ENCODE measurements around the gene PDP2.

The PDP2 gene, protein sequence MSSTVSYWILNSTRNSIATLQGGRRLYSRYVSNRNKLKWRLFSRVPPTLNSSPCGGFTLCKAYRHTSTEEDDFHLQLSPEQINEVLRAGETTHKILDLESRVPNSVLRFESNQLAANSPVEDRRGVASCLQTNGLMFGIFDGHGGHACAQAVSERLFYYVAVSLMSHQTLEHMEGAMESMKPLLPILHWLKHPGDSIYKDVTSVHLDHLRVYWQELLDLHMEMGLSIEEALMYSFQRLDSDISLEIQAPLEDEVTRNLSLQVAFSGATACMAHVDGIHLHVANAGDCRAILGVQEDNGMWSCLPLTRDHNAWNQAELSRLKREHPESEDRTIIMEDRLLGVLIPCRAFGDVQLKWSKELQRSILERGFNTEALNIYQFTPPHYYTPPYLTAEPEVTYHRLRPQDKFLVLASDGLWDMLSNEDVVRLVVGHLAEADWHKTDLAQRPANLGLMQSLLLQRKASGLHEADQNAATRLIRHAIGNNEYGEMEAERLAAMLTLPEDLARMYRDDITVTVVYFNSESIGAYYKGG

GRCh38 chr16:66880288-66881013, at the start of gene PDP2:
TSS of gene PDP2 (plus strand) at chr16:66880515. CDS start at chr16:66884285, 3,770 bp downstream.
- DNase-seq (ENCODE audit: low spot score), result peak; percentile 94

DNA sequence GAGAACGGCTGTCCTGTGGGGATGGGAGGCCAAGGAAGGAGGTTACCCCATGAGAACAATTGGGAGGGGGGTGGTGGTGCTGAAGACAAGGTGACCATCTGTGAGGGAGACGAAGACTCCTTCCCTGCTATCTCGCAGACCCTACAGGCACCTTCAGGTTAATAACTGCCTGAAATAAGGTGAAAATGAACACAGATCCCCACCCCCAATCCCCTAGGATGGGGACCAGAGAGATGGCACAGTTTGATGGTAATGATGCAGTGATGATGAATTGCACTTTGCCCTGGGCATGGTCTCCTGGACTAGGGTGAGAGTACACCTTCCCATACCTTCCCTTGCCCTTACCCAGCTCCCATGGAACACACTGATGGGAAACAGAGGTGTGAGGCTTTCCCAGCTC, 48.1 kb upstream of the PDP2 start:
- no peak for DNase-seq (ENCODE audit: low spot score)

- DNase-seq (ENCODE audit: low spot score), result no peak
These were observed 47.5 kb upstream of the PDP2 start for GRCh38 chr16:66832661-66833305.

DNA sequence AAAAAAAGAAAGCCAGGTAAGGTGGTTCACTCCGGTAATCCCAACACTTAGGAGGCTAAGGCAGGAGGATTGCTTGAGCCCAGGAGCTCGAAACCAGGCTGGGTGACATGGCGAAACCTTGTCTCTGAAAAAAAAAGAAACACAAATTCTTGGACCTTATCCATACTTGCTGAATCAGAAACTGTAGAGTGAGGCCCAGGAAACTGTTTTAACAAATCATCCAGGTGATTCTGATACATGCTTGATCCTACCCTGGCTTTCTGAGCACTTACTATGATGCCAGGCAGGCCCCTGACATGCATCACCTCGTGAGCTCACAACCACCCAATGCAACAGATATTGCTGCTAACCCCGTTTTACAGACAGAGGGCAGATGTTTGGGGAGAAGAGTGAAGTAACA, 45.6 kb upstream of the PDP2 start:
- DNase-seq (ENCODE audit: low spot score), result no peak

GRCh38 chr16:66840883-66841282, 39.4 kb upstream of the PDP2 start:
- DNase-seq (ENCODE audit: low spot score), result no peak

DNA sequence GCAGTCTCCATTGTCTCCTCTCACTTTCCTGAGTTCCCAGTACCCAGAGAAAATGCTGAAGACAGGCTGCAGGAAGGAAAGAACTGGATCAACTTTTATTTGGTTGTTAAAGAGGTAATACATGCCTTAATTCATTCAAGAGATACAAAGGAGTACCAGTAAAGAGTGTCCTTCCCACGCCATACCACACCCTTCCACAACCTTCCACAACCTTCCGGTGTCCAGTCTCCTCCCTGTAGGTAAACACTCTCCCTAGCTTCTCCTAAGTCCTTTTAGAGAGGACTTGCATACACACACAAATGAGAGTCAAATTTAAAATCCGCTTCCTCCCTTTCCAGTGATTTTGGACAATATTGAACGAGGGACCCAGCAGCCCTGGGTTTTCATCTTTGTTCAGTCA, 38.9 kb upstream of the PDP2 start:
- DNase-seq (ENCODE audit: low spot score), result no peak

- DNase-seq (ENCODE audit: low spot score), result no peak
These were observed 37.5 kb upstream of the PDP2 start for GRCh38 chr16:66842765-66843164.

DNA sequence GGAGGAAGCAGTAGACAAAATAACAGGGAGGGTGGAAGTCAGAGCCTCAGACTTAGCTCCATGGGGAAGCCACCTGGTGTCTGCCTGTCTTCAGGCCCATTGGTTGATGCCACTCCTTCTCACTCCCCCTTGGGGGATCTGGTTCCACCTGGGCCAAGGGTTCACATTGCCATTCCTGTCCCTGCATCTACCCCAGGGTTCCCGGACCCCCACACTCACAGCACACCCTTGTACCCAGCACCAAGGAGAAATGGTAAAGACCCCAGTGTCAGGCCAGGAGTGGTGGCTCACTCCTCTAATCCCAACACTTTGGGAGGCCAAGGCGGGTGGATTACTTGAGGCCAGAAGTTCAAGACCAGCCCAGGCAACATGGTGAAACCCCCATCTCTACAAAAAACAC, 37.1 kb upstream of the PDP2 start:
- DNase-seq (ENCODE audit: low spot score), result no peak

GRCh38 chr16:66844009-66844341, 36.3 kb upstream of the PDP2 start:
- DNase-seq (ENCODE audit: low spot score), result no peak

DNA sequence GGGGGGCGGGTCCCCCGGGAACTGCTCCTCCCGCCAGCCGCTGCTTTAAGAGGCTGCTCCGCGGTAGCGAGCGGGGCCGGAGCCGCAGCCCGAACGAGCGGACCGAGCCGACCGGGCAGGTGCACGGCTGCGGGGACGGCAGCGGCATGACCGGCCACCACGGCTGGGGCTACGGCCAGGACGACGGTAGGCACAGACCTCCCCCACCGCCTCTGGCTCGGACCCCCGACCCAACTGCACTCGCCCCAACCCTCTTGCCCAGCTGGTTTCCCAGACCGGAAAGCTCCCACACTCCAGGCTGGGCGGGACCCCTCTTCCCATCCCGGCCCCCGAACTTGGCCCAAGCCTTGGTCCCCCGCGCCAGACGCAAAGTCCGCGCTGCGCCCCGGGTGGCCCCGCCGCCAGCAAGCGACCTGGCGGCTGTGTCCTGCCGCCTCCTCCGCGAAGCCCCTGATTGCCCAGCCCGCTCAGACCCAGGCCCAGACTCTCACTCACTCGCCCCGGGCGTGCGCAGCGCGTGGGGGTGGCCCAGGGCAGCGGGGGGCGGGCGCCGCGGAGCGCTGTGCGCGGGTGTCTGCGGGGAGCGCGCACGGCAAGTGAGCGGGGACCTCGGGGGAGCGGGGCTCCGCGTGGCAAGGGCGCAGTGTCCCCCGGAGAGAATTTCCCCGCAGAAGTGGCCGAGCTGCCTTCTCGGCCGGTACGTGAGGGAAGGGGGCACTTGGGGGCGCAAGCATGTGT, 35.8 kb upstream of the PDP2 start, which contains the start of gene CA7:
Gene CA7, plus strand, starts transcription at position 73 of the 738 bp plus-strand sequence. Its CDS starts 74 bp downstream, at position 147.
- peak; percentile 79 for DNase-seq (ENCODE audit: low spot score)

DNA sequence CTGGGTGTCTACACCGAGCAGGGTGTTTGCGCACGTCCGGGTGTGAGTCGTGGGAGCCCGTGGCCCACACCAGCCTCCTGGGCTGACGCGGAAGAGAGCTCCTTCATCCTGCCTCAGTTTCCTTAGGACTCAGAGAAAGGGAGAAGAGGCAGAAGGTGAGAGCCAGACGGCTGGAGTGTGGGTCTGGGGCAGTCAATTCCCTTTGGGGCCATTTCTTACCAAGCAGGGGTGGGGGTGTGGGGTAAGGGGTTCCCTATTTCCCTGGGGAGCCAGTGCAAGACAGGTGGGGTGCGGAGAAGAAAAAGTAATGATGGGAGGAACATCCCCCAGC, 35.3 kb upstream of the PDP2 start:
- no peak for DNase-seq (ENCODE audit: low spot score)

- DNase-seq (ENCODE audit: low spot score), result no peak
These were observed 34.5 kb upstream of the PDP2 start for GRCh38 chr16:66845791-66846221.

DNA sequence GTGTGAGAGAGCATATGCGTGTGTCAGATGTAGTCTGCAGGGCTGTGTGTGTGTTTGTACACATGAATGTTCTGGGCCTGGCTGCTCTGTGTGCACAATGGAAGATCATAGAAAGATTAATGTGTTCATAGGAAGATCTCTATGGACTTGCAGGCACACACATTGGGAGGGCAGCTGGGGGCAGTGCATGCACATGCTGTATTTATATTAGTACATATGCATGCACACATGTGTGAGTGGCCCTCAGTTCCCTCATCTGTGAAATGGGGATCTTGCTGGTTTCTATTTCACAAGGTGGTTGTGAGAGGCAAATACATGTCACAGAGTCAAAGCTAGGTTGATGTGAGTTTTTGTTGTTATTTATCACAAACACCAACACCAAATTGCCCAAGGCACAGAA, 34.0 kb upstream of the PDP2 start:
- DNase-seq (ENCODE audit: low spot score), result no peak

- DNase-seq (ENCODE audit: low spot score), result no peak
These were observed 33.5 kb upstream of the PDP2 start for GRCh38 chr16:66846831-66847230.

GRCh38 chr16:66847533-66848067, 32.7 kb upstream of the PDP2 start:
- DNase-seq (ENCODE audit: low spot score), result no peak

DNA sequence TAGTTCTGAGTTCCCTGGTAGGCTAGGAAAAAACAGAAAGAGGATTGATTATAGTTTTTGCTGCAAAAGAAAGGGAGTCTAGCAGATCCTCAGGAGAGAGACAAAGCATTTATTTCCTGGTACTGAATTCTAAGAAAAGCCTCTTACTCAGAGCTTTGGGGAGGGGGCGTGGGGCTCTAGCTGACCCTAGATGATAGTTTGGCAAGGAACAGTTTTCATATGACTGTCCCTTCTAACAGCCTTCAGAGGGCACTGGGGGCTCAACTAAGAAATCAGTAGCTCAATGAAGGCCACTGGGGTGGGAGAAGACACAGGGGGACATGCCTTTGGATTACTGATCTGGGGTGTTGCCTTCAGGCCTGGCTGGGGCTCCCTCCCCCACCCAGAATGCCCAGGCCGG, 32.1 kb upstream of the PDP2 start:
- DNase-seq (ENCODE audit: low spot score), result no peak

- DNase-seq (ENCODE audit: low spot score), result no peak
These were observed 31.3 kb upstream of the PDP2 start for GRCh38 chr16:66849021-66849420.

GRCh38 chr16:66849549-66849948, 30.8 kb upstream of the PDP2 start:
- no peak for DNase-seq (ENCODE audit: low spot score)

DNA sequence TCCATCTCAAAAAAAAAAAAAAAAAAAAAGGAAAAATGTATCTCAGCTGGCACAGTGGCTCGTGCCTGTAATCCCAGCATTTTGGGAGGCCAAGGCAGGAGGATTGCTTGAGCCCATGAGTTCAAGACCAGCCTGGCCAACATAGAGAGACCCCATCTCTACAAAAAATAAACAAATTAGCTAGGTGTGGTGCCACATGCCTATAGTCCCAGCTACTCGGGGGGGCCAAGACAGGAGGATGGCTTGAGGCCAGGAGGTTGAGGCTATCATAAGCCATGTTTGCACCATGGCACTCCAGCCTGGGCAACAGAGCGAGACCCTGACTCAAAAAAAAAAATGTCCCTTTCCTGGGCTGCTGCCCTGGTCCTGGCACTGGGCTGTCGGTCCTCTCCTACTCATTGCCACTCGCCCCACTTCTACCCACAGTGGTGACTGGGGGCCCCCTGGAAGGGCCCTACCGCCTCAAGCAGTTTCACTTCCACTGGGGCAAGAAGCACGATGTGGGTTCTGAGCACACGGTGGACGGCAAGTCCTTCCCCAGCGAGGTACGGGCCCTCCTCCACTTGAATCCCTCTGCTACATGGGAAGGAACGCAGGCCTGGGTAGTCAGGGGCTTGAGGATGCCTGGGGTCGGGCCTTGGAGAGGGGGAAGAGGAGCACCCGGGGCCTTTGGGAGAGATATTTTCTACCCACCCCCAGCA, 30.1 kb upstream of the PDP2 start:
- DNase-seq (ENCODE audit: low spot score), result no peak

GRCh38 chr16:66851166-66851964, 28.9 kb upstream of the PDP2 start:
- no peak for DNase-seq (ENCODE audit: low spot score)

Data from iPS-NIHi11 (cell line).